Measurements from ENCODE around the gene CTDSP2.
A peak's percentile ranks its signal among the peaks of the same experiment; 100 is the strongest.
"Not testable (repeated sequence)": the region's sequence is repeated elsewhere in the genome, so short reads cannot be mapped to it uniquely, and the experiment has no call there.

CTDSP2 gene

GRCh38 chr12:57775563-57776246 is 70.8 kb downstream of the CTDSP2 start:
- DNase-seq: no peak
- intact Hi-C loops (cut with DNase I): no loop called here

- intact Hi-C loops (cut with DNase I): no loop called here
- peak in 1 of 42 donors; percentile 25 for DNase-seq
These were observed 71.5 kb downstream of the CTDSP2 start for GRCh38 chr12:57775044-57775443.

GRCh38 chr12:57774634-57775033 is 71.9 kb downstream of the CTDSP2 start:
- DNase-seq; intact Hi-C loops (cut with DNase I): not testable (repeated sequence)

- DNase-seq: peak in 37 of 42 donors; percentile 17 to 80 (median 56)
- intact Hi-C loops (cut with DNase I): no loop called here
These were observed 73.9 kb downstream of the CTDSP2 start, which contains the start of gene EEF1AKMT3 for GRCh38 chr12:57772429-57773322. TSS of gene EEF1AKMT3 (plus strand) at chr12:57772614. CDS start at chr12:57772725, 111 bp downstream.

GRCh38 chr12:57771873-57772428 is 74.6 kb downstream of the CTDSP2 start, which contains the start of gene METTL1:
TSS of gene METTL1 (minus strand) at chr12:57772105. CDS start at chr12:57772083, 22 bp downstream.
- peak; percentile 94 to 99 (median 97) for DNase-seq
- intact Hi-C loops (cut with DNase I): no loop called here

GRCh38 chr12:57771236-57771872 is 75.2 kb downstream of the CTDSP2 start:
- peak; percentile 64 to 96 (median 86) for DNase-seq
- intact Hi-C loops (cut with DNase I): no loop called here

- intact Hi-C loops (cut with DNase I): no loop called here
- DNase-seq: no peak
These were observed 75.8 kb downstream of the CTDSP2 start for GRCh38 chr12:57770734-57771133.

All from head of caudate nucleus (tissue), 42 donors.